HG02973 (cell line): ENCODE results near the gene TUT4.

Experiments used
- ATAC-seq: cut with Tn5 transposase; IDR thresholded peaks from one replicate; pipeline ENCODE4 v1.9.1; 2021; ENCODE audit warnings: moderate library complexity; ENCODE audit not compliant: unreplicated experiment

TUT4 gene

GRCh38 chr1:52473039-52473438, 79.9 kb downstream of the TUT4 start:
- ATAC-seq = no peak

GRCh38 chr1:52472384-52472783, 80.5 kb downstream of the TUT4 start:
- ATAC-seq = no peak

DNA sequence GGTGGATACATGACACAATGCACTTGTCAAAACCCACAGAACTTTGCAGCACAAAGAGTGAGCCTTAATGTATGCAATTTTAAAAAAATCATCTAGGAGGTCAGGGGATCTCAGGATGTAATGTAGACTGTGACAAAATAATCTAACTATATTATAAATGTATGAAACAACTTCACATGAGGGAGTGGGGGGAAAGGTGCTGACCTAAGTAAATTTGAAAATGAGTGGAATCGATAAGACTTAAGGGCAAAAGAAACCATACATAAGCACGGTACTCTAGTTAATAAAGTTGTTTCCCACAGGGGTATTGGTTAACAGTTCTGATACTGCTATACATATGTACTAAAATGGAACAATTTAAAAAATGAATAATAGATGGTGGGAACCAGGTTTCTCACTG, 83.8 kb downstream of the TUT4 start:
- ATAC-seq = no peak

DNA sequence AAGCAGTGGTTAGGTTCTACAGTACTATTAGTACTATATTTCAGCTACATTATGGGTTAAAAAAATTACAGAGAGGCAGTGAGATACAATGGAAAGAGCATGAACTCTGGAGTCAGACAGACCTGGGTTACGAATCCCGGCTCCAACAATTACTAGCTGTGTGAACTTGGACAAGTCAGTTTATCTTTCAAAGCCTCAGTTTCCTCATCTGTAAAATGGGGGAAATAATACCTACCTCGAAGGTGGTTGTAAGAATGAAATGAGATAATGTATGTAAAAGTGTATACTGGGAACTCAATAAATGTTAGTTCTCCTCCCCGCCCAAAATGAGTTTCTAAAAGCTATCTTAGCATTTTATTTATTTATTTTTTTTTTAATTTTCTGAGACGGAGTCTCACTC, 89.0 kb downstream of the TUT4 start:
- ATAC-seq = no peak

DNA sequence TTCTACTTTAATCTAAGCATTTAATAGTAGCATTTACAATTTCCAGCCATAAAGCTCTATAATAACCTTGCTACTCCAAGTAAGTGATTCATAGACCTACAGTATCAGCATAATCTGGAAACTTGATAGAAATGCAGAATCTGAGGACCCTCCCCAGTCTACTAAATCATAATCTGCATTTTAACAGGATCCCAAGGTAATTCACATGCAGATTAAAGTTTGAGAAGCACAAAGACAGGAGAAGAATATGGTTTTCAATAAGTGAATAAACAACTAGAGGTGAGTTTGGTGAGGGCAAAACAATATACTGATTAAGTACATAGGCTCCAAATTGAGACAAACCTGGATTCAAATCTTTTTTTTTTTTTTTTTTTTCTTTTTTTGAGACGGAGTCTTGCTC, 91.1 kb downstream of the TUT4 start:
- ATAC-seq = no peak

- ATAC-seq = no peak
Observed at GRCh38 chr1:52460694-52461093, 92.2 kb downstream of the TUT4 start.

GRCh38 chr1:52455686-52456085, 97.2 kb downstream of the TUT4 start:
- ATAC-seq = no peak

- ATAC-seq = no peak
Observed at GRCh38 chr1:52454779-52455178, 98.1 kb downstream of the TUT4 start.

DNA sequence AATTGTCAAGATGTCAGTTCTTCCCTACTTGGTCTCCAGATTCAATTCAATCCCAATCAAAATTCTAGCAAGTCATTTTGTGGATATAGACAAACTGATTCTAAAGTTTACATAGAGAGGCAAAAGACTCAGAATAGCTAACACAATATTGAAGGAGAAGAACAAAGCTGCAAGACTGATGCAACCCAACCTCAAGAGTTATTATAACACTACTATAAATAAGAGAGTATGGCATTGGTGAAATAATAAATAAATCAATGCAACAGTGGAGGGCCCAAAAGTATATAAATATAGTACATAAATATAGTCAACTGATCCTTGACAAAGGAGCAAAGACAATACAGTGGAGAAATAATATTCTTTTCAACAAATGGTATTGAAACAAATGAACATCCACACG, 98.8 kb downstream of the TUT4 start:
- no peak for ATAC-seq

- ATAC-seq = no peak
Observed at GRCh38 chr1:52444463-52444862, 108.4 kb downstream of the TUT4 start.

DNA sequence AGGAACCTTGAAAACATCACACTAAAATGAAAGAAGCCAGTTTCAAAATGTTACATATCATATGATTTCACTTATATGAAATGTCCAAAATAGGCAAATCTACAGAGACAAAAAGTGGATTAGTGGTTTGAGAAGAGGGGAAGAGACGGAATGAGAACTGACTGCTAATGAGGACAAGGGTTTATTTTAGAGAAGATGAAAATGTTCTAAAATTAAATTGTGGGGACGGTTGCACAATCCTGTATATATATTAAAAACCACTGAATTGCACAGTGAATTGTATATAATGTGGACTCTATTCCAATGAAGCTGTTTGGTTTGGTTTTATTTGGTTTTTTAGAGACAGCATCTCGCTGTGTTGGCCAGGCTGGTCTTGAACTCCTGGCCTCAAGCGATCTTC, 112.9 kb downstream of the TUT4 start:
- no peak for ATAC-seq

GRCh38 chr1:52436817-52437216, 116.1 kb downstream of the TUT4 start:
- ATAC-seq = no peak

GRCh38 chr1:52435650-52436049, 117.2 kb downstream of the TUT4 start:
- ATAC-seq = no peak

GRCh38 chr1:52435211-52435610, 117.7 kb downstream of the TUT4 start:
- ATAC-seq = no peak

- no peak for ATAC-seq
Observed at GRCh38 chr1:52432807-52433206, 120.1 kb downstream of the TUT4 start.

- no peak for ATAC-seq
Observed at GRCh38 chr1:52427152-52427551, 125.7 kb downstream of the TUT4 start.

DNA sequence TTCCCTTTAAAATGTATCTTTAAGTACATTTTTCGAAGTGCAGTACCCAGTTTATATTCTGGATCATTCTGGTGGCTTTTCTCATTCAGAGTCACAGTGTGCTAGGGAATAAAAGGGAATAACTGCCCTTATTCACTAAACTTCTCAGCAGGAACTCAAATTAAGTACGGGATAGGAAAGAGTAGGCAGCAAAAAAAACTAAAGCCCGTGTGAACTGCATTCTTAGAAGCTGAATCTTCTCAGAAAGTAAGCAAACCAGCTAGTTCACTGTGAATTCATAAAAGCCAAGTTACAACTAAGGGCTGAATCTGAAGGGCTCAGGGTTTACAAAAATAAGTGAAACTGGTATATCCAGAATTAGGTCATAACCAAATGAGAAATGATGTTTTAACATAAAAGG, 126.5 kb downstream of the TUT4 start:
- ATAC-seq = no peak

DNA sequence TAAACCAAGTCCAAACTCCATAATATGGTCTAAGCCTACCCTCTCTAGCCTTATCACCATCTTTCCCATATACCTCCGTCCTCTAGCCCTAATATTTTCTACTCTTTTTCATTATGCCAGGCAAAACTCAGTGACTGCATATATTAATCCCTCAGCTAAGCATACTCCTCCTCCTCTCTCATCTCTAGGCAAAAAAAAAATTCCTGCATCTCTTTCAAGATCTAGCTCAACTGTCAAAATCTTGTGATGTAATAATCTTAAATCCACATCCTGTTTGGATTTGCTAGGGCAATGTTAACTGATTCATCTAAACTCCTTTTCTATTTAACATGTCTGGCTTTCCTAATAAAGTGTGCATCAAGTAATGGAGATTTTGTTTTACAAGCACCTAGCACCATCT, 128.1 kb downstream of the TUT4 start:
- no peak for ATAC-seq

- ATAC-seq = no peak
Observed at GRCh38 chr1:52424231-52424636, 128.7 kb downstream of the TUT4 start.

GRCh38 chr1:52423771-52424170, 129.1 kb downstream of the TUT4 start:
- no peak for ATAC-seq

- no peak for ATAC-seq
Observed at GRCh38 chr1:52423055-52423454, 129.8 kb downstream of the TUT4 start.

DNA sequence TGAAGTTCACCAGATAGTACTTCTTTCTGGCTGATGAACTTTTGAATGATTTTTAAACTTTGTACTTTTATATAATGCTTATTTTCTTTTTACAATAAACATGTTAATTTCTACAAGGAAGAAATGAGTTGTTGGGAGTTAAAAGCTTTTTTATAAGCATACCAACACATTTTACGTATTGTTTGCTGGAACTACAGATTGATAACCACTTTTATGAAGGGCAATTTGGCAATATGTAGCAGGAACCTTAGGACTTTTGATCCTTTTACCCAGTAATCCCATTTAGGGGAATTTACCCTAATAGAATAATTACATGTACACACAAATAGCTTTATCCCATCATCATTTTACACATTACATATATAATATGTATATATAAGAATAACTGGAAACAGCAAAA, 132.2 kb downstream of the TUT4 start:
- ATAC-seq = no peak

DNA sequence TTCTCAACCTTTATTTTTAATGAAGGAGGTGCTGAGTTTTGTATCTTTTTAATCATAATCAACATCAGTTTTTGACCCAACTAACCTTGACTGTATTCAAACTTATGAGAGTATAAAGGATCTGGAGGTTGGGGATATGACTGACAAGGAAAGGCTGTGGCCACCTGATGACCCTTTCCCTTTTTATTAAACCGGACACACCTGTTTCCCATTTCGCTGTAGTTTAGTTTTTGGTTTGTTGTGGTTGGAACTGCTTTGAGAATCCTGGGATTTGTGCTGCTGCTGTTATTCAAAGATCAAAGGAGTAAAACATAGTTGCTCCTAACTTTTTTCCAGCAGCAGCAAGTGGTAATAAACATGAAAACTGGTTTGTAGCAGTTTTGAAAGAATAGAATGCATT, 136.1 kb downstream of the TUT4 start:
- no peak for ATAC-seq

DNA sequence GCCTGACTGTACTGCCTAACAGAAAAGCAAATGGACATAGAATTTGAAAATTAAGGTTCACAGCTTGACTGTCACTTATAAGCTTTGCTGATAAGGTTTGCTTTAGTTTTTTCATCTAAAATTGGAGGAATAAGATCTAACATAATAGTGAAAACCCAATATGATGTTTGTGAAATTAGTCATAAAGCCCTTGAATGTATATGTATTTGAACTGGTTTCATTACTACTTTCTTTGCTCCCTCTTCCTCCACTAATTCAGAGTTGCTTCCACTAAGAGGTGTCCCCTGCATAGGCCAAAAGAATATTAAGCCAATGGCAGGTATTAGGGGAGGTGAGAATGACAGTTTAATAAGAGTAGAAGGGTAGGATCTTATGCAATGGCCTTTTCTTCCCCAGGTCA, 137.9 kb downstream of the TUT4 start:
- ATAC-seq = no peak
